Panc1 (cell line): Measurements from ENCODE around the gene VMAC. TPM values are rescaled to one million over a fixed set of nuclear protein-coding genes. Genes with fewer than 3 reads are reported as not detected.

Experiments used
- ATAC-seq: fragments of 200-7000 bp; cut with Tn5 transposase; 2 replicates; pipeline ENCODE4 v1.9.1; 2020; ENCODE audit warnings: mild to moderate bottlenecking, moderate library complexity
- BruUV-seq: library from RNA; stranded (reverse); fragments of 400-500 nt; replicated peaks from 2 replicates; lab custom pipeline; 2021; lab: Mats Ljungman, UMichigan
- CTCF ChIA-PET: fragments of 300-600 bp; sonication (Branson Sonifier 250); formaldehyde crosslinking; loops from one replicate; lab custom pipeline; 2022; ENCODE audit warnings: antibody characterized with exemption; lab: Charles Lee
- POLR2A ChIA-PET: fragments of 300-600 bp; sonication (Branson Sonifier 250); formaldehyde crosslinking; loops from one replicate; lab custom pipeline; 2022; ENCODE audit warnings: antibody characterized with exemption; lab: Charles Lee
- DNase-seq: peaks from one replicate; pipeline ENCODE4 v3.0.0-alpha.2; 2010; ENCODE audit warnings: low read depth, low spot score
- H3K27ac ChIP-seq: 2 replicates; pipeline ENCODE4 v1.5.1; 2011; ENCODE audit warnings: mild to moderate bottlenecking, low read length, inconsistent platforms
- H3K27me3 ChIP-seq: fragments of 200-500 bp; sonication (Bioruptor generic); 2 replicates; pipeline ENCODE4 v1.6.0; 2014; ENCODE audit warnings: low read length, inconsistent platforms; ENCODE audit not compliant: control insufficient read depth, insufficient read depth
- H3K36me3 ChIP-seq: fragments of 200-500 bp; sonication (Bioruptor generic); 2 replicates; pipeline ENCODE4 v1.5.1; 2014; ENCODE audit warnings: inconsistent platforms, mild to moderate bottlenecking, low read length, moderate library complexity; ENCODE audit not compliant: control insufficient read depth, insufficient read depth
- H3K4me1 ChIP-seq: 2 replicates; pipeline ENCODE4 v1.5.1; 2011; ENCODE audit warnings: inconsistent platforms, mild to moderate bottlenecking, low read length, moderate library complexity; ENCODE audit not compliant: control insufficient read depth, insufficient read depth
- H3K4me3 ChIP-seq, 2 experiments: 2 replicates each; pipeline ENCODE4 v1.5.1; 2011 to 2012; ENCODE audit warnings: low read depth in 2 of 2, low read length in 2 of 2, mild to moderate bottlenecking in 2 of 2, inconsistent platforms in 1 of 2, moderate library complexity in 1 of 2
- H3K9me3 ChIP-seq: fragments of 200-500 bp; sonication (Bioruptor generic); 2 replicates; pipeline ENCODE4 v1.5.1; 2014; ENCODE audit warnings: low read depth, mild to moderate bottlenecking, inconsistent platforms, low read length, moderate library complexity; ENCODE audit not compliant: control insufficient read depth, insufficient read depth
- CTCF ChIP-seq: fragments of 450-650 bp; IDR thresholded peaks from 2 replicates; pipeline ENCODE4 v1.5.1; 2017; ENCODE audit warnings: mild to moderate bottlenecking
- POLR2AphosphoS5 ChIP-seq: IDR thresholded peaks from 2 replicates; pipeline ENCODE4 v1.6.1; 2012; ENCODE audit warnings: mild to moderate bottlenecking, low read depth, low read length, moderate library complexity
- REST ChIP-seq, 2 experiments: IDR thresholded peaks; 2 replicates each; pipeline ENCODE4 v1.6.1; 2011 to 2012; ENCODE audit warnings: low read depth in 2 of 2, control low read depth in 1 of 2, low read length in 1 of 2, mild to moderate bottlenecking in 1 of 2, moderate library complexity in 1 of 2; ENCODE audit not compliant: insufficient read depth in 1 of 2
- SIN3A ChIP-seq: IDR thresholded peaks from 2 replicates; pipeline ENCODE4 v1.6.1; 2012; ENCODE audit warnings: low read depth, mild to moderate bottlenecking, low read length, moderate library complexity, borderline replicate concordance; ENCODE audit not compliant: insufficient read depth
- TCF7L2 ChIP-seq: IDR thresholded peaks from 2 replicates; pipeline ENCODE4 v1.6.1; 2011; ENCODE audit warnings: mild to moderate bottlenecking, low read depth, low read length, inconsistent platforms
- in situ Hi-C: cut with HindIII; loops from 2 replicates; pipeline ENCODE4 v1.10.0; 2016; ENCODE audit warnings: low sequenced_read_pairs, low pct_unique_long_range_greater_than_20kb
- intact Hi-C: fragments of 100-400 bp; cut with micrococcal nuclease; formaldehyde crosslinking; loops from one replicate; pipeline ENCODE4 v1.10.0; 2022; ENCODE audit not compliant: unreplicated experiment
- total RNA-seq: library from RNA; stranded (reverse); gene quantifications from one replicate; pipeline ENCODE4 v1.2.1, GENCODE V29; 2021; ENCODE audit not compliant: unreplicated experiment

Gene VMAC
- total RNA-seq, 1 experiment from 2014 or later = 5.2 TPM

GRCh38 chr19:5903624-5904351, 884 bp upstream of the VMAC start, which contains the start of gene NDUFA11:
Gene NDUFA11 (minus strand): TSS chr19:5903790. CDS start chr19:5903708, 82 bp downstream.
- intact Hi-C loops = no loop called here
- TF ChIP-seq REST (IDR thresholded peaks at IDR 0.05; ENCODE audit: insufficient read depth in 1 of 2, low read depth in 2 of 2, low read length in 1 of 2) (peak in 1 of 2 experiments; percentile 52; a peak in 1 of 4 replicates), SIN3A (no peak; the same call in 1 of the 2 replicates), TCF7L2 (no peak), POLR2AphosphoS5 (peak; percentile 62), CTCF (no peak)

GRCh38 chr19:5905114-5905778, 574 bp downstream of the VMAC start:
- CTCF ChIA-PET = no interaction called here
- no TSS peak for BruUV-seq
- H3K27me3 ChIP-seq = no peaks in the 10 kb centered on the region
- H3K4me3 ChIP-seq = peak overlapping the region; percentile 83 to 99
- POLR2A ChIA-PET = no interaction called here
- no peaks in the 10 kb centered on the region; the same call in 1 of the 2 replicates for H3K36me3 ChIP-seq
- TF ChIP-seq SIN3A (no peak), TCF7L2 (no peak), POLR2AphosphoS5 (no peak), CTCF (no peak), REST (IDR thresholded peaks at IDR 0.05; ENCODE audit: insufficient read depth in 1 of 2, low read depth in 2 of 2, low read length in 1 of 2) (no peak)
- intact Hi-C loops = no loop called here
- peak overlapping the region; percentile 63; the same call in 1 of the 2 replicates for H3K27ac ChIP-seq
- DNase-seq = no peak
- no peaks in the 10 kb centered on the region for H3K9me3 ChIP-seq
- no peaks in the 10 kb centered on the region for H3K4me1 ChIP-seq
- in situ Hi-C loops = no loop called here
- ATAC-seq = no peak

More at GRCh38 chr19:5903624-5904351, 884 bp upstream of the VMAC start, which contains the start of gene NDUFA11:
- ChIA-PET POLR2A (no interaction called here), CTCF (interaction anchor here (0.6 to 1.2 kb wide), 2 partner anchors 100 to 961 kb away, joined by 3 to 6 read pairs; no protein-coding TSS in a partner anchor)
- ATAC-seq (peak; percentile 84), DNase-seq (no peak)
- no peaks in the 10 kb centered on the region; the same call in 1 of the 2 replicates for H3K36me3 ChIP-seq
- H3K4me1 ChIP-seq = no peaks in the 10 kb centered on the region
- no peaks in the 10 kb centered on the region for H3K9me3 ChIP-seq
- no TSS peak for BruUV-seq
- H3K27ac ChIP-seq = peak within 1 kb of the TSS; percentile 91
- in situ Hi-C loops = no loop called here
- peak within 1 kb of the TSS; percentile 74 to 99 for H3K4me3 ChIP-seq
- H3K27me3 ChIP-seq = no peaks in the 10 kb centered on the region
